Measurements from ENCODE around the gene BTN3A1. TPM values are rescaled to one million over a fixed set of nuclear protein-coding genes. Genes with fewer than 3 reads are reported as not detected.

BTN3A1 gene
- total and polyA plus RNA-seq, 2 of the 13 experiments (the other 11 are each of a cell fraction or from before 2014, with no cell fraction given) = 13.3 to 14.0 TPM

DNA sequence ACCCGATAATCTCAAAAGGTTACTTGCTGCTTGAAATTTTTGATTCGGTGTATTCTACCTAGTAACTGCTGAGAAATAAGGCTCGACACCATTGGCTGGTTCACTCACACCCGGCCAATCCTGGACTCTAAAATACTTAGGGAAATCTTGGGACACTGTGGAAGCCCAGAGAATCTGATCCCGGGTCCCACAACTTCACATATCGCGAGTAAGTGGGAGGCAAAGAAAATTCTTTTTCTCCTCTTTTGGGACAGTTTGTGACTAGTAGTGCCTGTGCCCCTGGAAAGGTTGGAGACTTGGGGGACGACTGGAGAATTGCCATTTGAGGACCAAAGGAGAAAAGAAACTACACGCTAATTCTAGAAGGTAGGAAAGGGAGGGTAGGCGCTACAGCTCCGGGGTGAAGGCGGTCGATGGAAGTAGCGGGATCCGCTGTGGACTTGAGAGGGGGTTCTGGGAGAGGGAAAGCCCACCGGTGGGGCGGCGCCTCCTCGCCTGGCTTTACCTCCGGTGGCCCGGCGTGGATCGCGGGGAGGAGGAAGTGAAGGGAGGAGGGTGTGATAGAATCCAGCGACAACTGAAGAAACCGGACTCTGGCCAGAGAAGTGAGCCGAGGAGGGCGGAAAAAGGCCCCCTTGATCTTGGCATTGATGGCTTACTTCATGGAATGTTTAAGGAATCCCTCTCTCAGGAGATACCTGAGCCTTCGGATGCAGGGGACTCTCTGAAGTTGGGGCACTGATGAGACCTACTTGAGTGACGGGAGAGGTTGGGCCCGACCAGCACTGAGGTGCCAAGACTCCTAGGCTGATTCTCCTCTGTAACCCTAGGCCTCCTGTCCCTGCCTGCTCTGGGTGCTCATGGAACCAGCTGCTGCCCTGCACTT lies 19.4 kb downstream of the BTN3A1 start (continued):
- TF ChIP-seq, protein P1, sequence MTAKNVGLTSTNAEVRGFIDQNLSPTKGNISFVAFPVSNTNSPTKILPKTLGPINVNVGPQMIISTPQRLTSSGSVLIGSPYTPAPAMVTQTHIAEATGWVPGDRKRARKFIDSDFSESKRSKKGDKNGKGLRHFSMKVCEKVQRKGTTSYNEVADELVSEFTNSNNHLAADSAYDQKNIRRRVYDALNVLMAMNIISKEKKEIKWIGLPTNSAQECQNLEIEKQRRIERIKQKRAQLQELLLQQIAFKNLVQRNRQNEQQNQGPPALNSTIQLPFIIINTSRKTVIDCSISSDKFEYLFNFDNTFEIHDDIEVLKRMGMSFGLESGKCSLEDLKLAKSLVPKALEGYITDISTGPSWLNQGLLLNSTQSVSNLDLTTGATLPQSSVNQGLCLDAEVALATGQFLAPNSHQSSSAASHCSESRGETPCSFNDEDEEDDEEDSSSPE (CRISPR knock-in tag; IDR thresholded peaks at IDR 0.05) = no peak
- no peak for TF ChIP-seq ZNF644 (CRISPR knock-in tag; IDR thresholded peaks at IDR 0.05; ENCODE audit: low read depth)
- TF ChIP-seq MED13 (CRISPR knock-in tag; IDR thresholded peaks at IDR 0.05) = 0 out of 2 replicates have a peak, but pooled peaks have one; percentile 43
- TF ChIP-seq ZNF329 (CRISPR knock-in tag; IDR thresholded peaks at IDR 0.05; ENCODE audit: low read depth) = no peak
- TF ChIP-seq, protein P2, sequence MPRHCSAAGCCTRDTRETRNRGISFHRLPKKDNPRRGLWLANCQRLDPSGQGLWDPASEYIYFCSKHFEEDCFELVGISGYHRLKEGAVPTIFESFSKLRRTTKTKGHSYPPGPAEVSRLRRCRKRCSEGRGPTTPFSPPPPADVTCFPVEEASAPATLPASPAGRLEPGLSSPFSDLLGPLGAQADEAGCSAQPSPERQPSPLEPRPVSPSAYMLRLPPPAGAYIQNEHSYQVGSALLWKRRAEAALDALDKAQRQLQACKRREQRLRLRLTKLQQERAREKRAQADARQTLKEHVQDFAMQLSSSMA (CRISPR knock-in tag; IDR thresholded peaks at IDR 0.05) = no peak
- TF ChIP-seq, protein P3, sequence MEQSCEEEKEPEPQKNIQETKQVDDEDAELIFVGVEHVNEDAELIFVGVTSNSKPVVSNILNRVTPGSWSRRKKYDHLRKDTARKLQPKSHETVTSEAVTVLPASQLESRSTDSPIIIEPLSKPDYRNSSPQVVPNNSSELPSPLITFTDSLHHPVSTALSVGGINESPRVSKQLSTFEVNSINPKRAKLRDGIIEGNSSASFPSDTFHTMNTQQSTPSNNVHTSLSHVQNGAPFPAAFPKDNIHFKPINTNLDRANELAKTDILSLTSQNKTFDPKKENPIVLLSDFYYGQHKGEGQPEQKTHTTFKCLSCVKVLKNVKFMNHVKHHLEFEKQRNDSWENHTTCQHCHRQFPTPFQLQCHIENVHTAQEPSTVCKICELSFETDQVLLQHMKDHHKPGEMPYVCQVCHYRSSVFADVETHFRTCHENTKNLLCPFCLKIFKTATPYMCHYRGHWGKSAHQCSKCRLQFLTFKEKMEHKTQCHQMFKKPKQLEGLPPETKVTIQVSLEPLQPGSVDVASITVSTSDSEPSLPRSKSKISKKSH (CRISPR knock-in tag; IDR thresholded peaks at IDR 0.05; ENCODE audit: borderline replicate concordance) = no peak
- TF ChIP-seq SSRP1 (CRISPR knock-in tag; IDR thresholded peaks at IDR 0.05) = no peak
- TF ChIP-seq, protein P4, sequence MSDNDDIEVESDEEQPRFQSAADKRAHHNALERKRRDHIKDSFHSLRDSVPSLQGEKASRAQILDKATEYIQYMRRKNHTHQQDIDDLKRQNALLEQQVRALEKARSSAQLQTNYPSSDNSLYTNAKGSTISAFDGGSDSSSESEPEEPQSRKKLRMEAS (IDR thresholded peaks at IDR 0.05) = no peak; the same call in 1 of the 2 replicates
- 0 out of 2 replicates have a peak, but pooled peaks have one; percentile 11 for TF ChIP-seq ZMYM4 (CRISPR knock-in tag; IDR thresholded peaks at IDR 0.05)
- TF ChIP-seq, protein P5, sequence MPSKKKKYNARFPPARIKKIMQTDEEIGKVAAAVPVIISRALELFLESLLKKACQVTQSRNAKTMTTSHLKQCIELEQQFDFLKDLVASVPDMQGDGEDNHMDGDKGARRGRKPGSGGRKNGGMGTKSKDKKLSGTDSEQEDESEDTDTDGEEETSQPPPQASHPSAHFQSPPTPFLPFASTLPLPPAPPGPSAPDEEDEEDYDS (CRISPR knock-in tag; IDR thresholded peaks at IDR 0.05) = no peak
- TF ChIP-seq ZNF589 (CRISPR knock-in tag; conservative IDR thresholded peaks at IDR 0.05) = no peak
- TF ChIP-seq HNF4A (CRISPR knock-in tag; IDR thresholded peaks at IDR 0.05) = peak; percentile 24; the same call in 1 of the 2 replicates
- no peak for TF ChIP-seq ZNF703 (CRISPR knock-in tag; IDR thresholded peaks at IDR 0.05; ENCODE audit: borderline replicate concordance)
- peak; percentile 64 for TF ChIP-seq RXRA (CRISPR knock-in tag; IDR thresholded peaks at IDR 0.05)
- no peak for TF ChIP-seq ATM (IDR thresholded peaks at IDR 0.05; ENCODE audit: borderline replicate concordance)
